OCI-LY7 (cell line): ENCODE data around the gene ZNF587B. TPM values are rescaled to one million over a fixed set of nuclear protein-coding genes. Genes with fewer than 3 reads are reported as not detected.
"Not testable (repeated sequence)": the region's sequence is repeated elsewhere in the genome, so short reads cannot be mapped to it uniquely, and the experiment has no call there.

Source experiments
- BruUV-seq: library from RNA; stranded (reverse); fragments of 400-500 nt; replicated peaks from 2 replicates; lab custom pipeline; 2021; lab: Mats Ljungman, UMichigan
- CTCF ChIA-PET: fragments of 300-600 bp; sonication (Branson Sonifier 250); formaldehyde crosslinking; loops from one replicate; lab custom pipeline; 2022; ENCODE audit warnings: antibody characterized with exemption; ENCODE audit not compliant: unreplicated experiment; lab: Charles Lee
- POLR2A ChIA-PET: fragments of 300-600 bp; sonication (Branson Sonifier 250); formaldehyde crosslinking; loops from one replicate; lab custom pipeline; 2022; ENCODE audit warnings: antibody characterized with exemption; lab: Charles Lee
- DNase-seq: peaks from one replicate; pipeline ENCODE4 v3.0.0-alpha.2; 2015; ENCODE audit warnings: low spot score
- H2AFZ ChIP-seq: fragments of 200-600 bp; sonication (generic), shearing (Covaris generic); 2 replicates; pipeline ENCODE4 v1.6.1; 2014; ENCODE audit warnings: mild to moderate bottlenecking, antibody characterized with exemption, low read length, moderate library complexity
- H3K27ac ChIP-seq: fragments of 200-600 bp; sonication (generic); 2 replicates; pipeline ENCODE4 v1.5.1; 2014; ENCODE audit warnings: mixed run types, low read depth, mild to moderate bottlenecking, moderate library complexity, low read length, inconsistent platforms; ENCODE audit not compliant: poor library complexity, severe bottlenecking
- H3K36me3 ChIP-seq: fragments of 200-600 bp; sonication (generic); 2 replicates; pipeline ENCODE4 v1.6.1; 2014; ENCODE audit warnings: mild to moderate bottlenecking, antibody characterized with exemption, low read length, moderate library complexity, mixed read lengths; ENCODE audit not compliant: insufficient read depth
- H3K4me1 ChIP-seq: fragments of 200-600 bp; sonication (generic); 2 replicates; pipeline ENCODE4 v1.5.1; 2014; ENCODE audit warnings: mild to moderate bottlenecking, low read length; ENCODE audit not compliant: insufficient read depth, poor library complexity, severe bottlenecking
- H3K4me2 ChIP-seq: fragments of 200-600 bp; sonication (generic); 2 replicates; pipeline ENCODE4 v1.6.1; 2014; ENCODE audit warnings: mild to moderate bottlenecking, low read length
- H3K4me3 ChIP-seq: fragments of 200-600 bp; sonication (generic); 2 replicates; pipeline ENCODE4 v1.5.1; 2014; ENCODE audit warnings: mild to moderate bottlenecking, low read depth, low read length; ENCODE audit not compliant: poor library complexity, severe bottlenecking
- H3K79me2 ChIP-seq: fragments of 200-600 bp; sonication (generic); 2 replicates; pipeline ENCODE4 v1.6.1; 2016; ENCODE audit warnings: low read depth, mild to moderate bottlenecking, low read length, moderate library complexity, mixed read lengths; ENCODE audit not compliant: insufficient read depth
- H3K9me2 ChIP-seq: fragments of 200-600 bp; sonication (generic); 2 replicates; pipeline ENCODE4 v1.6.1; 2016; ENCODE audit warnings: mild to moderate bottlenecking, low read length, mixed read lengths; ENCODE audit not compliant: insufficient read depth
- H3K9me3 ChIP-seq: fragments of 200-600 bp; sonication (generic); 2 replicates; pipeline ENCODE4 v1.6.1; 2014; ENCODE audit warnings: mild to moderate bottlenecking, mixed run types, low read length, mixed read lengths
- H4K20me1 ChIP-seq: fragments of 200-600 bp; sonication (generic); 2 replicates; pipeline ENCODE4 v1.6.1; 2014; ENCODE audit warnings: mild to moderate bottlenecking, antibody characterized with exemption, low read length, moderate library complexity, mixed read lengths; ENCODE audit not compliant: insufficient read depth
- EZH2phosphoT487 ChIP-seq: fragments of 200-600 bp; sonication (generic); IDR thresholded peaks from 2 replicates; pipeline ENCODE4 v1.6.1; 2018; ENCODE audit warnings: low read depth, borderline replicate concordance, mild to moderate bottlenecking, mixed run types, antibody characterized with exemption, low read length, moderate library complexity, mixed read lengths
- intact Hi-C: fragments of 100-400 bp; cut with micrococcal nuclease; formaldehyde crosslinking; loops from one replicate; pipeline ENCODE4 v1.10.0; 2022; ENCODE audit not compliant: unreplicated experiment
- total RNA-seq, 2 experiments: library from RNA; depleted of rRNA in 1 of 2; stranded (reverse); fragments of >200 nt in 1 of 2; shearing (Covaris generic) in 1 of 2; gene quantifications; 2 replicates each; pipeline ENCODE4 v1.2.3, GENCODE V29; 2014 to 2022
- TF ChIP-seq, protein P1 (sequence below): fragments of 200-600 bp; sonication (generic); conservative IDR thresholded peaks from 2 replicates; pipeline ENCODE4 v1.5.1; 2014; ENCODE audit warnings: mild to moderate bottlenecking, antibody characterized with exemption, low read length, moderate library complexity, mixed read lengths

Gene ZNF587B
- total RNA-seq, 2 experiments from 2014 or later = 20.2 to 25.8 TPM

DNA sequence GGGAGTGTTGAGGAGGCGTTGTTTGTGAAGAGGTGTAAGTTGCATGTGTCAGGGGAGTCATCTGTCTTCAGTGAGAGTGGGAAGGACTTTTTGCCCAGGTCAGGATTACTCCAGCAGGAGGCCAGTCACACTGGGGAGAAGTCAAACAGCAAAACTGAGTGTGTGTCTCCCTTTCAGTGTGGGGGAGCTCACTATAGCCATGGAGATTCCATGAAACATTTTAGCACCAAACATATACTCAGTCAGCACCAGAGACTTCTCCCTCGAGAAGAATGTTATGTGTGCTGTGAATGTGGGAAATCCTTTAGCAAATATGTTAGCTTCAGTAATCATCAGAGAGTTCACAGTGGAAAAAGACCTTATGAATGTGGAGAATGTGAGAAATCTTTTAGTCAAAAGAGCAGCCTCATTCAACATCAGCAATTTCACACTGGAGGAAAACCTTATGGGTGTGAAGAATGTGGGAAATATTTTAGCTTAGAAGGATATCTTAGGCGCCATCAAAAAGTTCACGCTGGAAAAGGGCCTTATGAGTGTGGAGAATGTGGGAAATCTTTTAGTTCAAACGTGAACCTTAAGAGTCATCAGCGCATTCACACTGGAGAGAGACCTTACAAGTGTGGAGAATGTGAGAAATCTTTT lies 11.1 kb downstream of the ZNF587B start:
- no peak for DNase-seq
- Histone ChIP-seq H3K27ac (no peak overlapping the region), H4K20me1 (no peaks in the 10 kb centered on the region), H3K9me2 (no peaks in the 10 kb centered on the region), H2AFZ (no peak overlapping the region), H3K9me3 (no peaks in the 10 kb centered on the region), H3K4me3 (no peak overlapping the region), H3K79me2 (peaks cover 34% of the 10 kb centered on the region; the same call in 1 of the 2 replicates), H3K4me2 (no peak overlapping the region), H3K4me1 (no peaks in the 10 kb centered on the region), H3K36me3 (peaks cover 88% of the 10 kb centered on the region)
- ChIA-PET POLR2A (no interaction called here), CTCF (no interaction called here)
- TF ChIP-seq EZH2phosphoT487 = no peak
- TF ChIP-seq, protein P1, sequence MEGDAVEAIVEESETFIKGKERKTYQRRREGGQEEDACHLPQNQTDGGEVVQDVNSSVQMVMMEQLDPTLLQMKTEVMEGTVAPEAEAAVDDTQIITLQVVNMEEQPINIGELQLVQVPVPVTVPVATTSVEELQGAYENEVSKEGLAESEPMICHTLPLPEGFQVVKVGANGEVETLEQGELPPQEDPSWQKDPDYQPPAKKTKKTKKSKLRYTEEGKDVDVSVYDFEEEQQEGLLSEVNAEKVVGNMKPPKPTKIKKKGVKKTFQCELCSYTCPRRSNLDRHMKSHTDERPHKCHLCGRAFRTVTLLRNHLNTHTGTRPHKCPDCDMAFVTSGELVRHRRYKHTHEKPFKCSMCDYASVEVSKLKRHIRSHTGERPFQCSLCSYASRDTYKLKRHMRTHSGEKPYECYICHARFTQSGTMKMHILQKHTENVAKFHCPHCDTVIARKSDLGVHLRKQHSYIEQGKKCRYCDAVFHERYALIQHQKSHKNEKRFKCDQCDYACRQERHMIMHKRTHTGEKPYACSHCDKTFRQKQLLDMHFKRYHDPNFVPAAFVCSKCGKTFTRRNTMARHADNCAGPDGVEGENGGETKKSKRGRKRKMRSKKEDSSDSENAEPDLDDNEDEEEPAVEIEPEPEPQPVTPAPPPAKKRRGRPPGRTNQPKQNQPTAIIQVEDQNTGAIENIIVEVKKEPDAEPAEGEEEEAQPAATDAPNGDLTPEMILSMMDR = no peak
- intact Hi-C loops = no loop called here
- TSS peak; percentile 26 for BruUV-seq

DNA sequence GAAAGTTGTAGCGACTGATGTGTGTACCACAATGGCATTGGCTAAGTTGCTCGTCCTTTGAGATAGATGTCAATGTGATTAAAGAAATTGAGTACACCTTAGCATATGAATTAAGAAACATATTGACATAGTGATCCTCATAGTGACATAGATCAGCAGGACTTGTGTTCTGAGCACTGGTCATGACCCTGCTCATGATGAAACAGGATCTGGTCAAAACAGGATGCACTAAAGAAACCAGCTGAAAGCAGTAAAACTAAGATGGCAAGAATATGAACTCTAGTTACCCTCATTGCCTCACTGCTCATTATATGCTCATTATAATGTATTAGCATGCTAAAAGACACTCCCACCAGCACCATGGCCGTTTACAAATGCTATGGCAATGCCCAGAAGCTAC lies 17.1 kb downstream of the ZNF587B start:
- POLR2A ChIA-PET = interaction anchor here (0.6 kb wide), 1 partner anchor 382 kb away, joined by 6 read pairs; no protein-coding TSS in a partner anchor
- CTCF ChIA-PET, H3K4me2 ChIP-seq, H4K20me1 ChIP-seq, intact Hi-C loops, H3K9me3 ChIP-seq, H3K4me3 ChIP-seq, H2AFZ ChIP-seq, H3K27ac ChIP-seq, BruUV-seq, H3K9me2 ChIP-seq, DNase-seq: not testable (repeated sequence)
- peaks cover 37% of the 10 kb centered on the region; the same call in 1 of the 2 replicates for H3K79me2 ChIP-seq
- H3K36me3 ChIP-seq = peaks cover 57% of the 10 kb centered on the region
- H3K4me1 ChIP-seq = peaks cover 11% of the 10 kb centered on the region

DNA sequence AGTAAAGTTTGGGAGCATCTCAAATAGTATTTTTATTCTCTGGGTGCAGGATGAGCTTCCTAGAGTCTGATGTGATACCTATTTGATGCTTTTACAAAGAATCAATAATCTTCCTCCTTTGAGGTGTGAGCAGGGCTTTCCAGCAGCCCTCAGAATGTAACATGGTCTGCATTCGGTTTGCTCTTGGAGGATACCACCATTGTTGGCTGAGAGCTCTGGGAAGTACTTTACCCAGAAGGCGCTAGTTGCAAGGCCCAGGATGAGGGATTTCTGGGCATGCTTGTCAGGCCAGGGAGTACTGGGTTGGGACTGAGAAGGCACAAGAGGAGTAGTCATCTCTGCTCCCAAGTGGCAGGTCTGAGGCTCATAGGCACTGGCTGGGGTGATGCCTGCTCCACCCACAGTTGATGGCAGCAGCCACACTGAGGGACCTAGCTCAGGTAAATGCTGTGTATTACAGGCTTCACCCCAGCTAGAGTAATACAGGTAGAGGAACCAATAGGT lies 19.1 kb downstream of the ZNF587B start:
- BruUV-seq, POLR2A ChIA-PET, H4K20me1 ChIP-seq, CTCF ChIA-PET, H2AFZ ChIP-seq, intact Hi-C loops, H3K27ac ChIP-seq, DNase-seq, H3K9me3 ChIP-seq, H3K9me2 ChIP-seq: not testable (repeated sequence)
- Histone ChIP-seq H3K4me1 (peaks cover 11% of the 10 kb centered on the region), H3K79me2 (peaks cover 39% of the 10 kb centered on the region; the same call in 1 of the 2 replicates), H3K4me2 (peak overlapping the region; percentile 76; the same call in 1 of the 2 replicates), H3K4me3 (peak overlapping the region; percentile 88), H3K36me3 (peaks cover 54% of the 10 kb centered on the region)

DNA sequence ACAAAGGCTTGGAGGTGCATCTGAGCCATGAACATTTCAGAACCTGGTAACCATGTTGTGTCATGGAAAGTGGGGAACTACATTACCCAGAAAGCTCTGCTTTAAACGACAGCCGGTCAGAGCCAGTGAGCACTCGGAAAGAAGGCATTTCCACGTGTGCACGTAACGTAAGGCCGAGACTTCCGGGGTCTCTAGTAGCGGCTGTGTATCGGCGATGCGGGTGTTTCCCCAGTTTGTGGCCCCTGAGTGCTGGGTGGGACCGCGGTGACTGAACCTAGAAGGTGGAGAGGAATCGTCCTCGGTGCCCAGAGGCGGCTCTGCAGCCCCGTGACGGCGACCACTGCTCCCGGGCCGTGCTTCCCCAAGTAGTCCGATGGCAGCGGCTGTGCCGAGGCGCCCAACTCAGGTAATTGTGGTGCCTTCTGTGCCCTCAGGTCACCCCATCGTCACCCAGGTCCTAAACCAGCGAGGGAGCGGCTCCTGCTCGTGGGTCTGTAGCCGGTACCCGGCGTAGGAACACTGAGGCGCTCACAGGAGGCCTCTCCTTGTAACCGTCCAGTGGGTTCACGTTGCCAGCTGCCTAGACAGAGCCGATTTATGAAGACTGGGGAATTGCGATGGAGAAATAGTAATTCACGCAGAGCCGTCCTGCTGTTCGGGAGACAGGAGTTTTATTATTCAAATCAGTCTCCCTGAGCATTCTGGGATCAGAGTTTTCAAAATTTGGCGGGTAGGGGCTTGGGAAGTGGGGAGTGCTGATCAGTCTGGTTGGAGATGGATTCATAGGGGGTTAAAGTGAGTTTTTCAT lies 19.8 kb downstream of the ZNF587B start, which contains the start of gene ZNF587:
TSS of gene ZNF587 (plus strand) at position 194 of the 808 bp plus-strand sequence. CDS start at position 374, 180 bp downstream.
- Histone ChIP-seq H2AFZ (peak within 1 kb of the TSS; percentile 20; the same call in 1 of the 2 replicates), H3K4me3 (peak within 1 kb of the TSS; percentile 88), H3K4me1 (peaks cover 11% of the 10 kb centered on the region), H3K36me3 (peaks cover 53% of the 10 kb centered on the region), H3K4me2 (peak within 1 kb of the TSS; percentile 76), H3K27ac (peak within 1 kb of the TSS; percentile 65), H3K79me2 (peaks cover 33% of the 10 kb centered on the region; the same call in 1 of the 2 replicates)
- H3K9me3 ChIP-seq, POLR2A ChIA-PET, CTCF ChIA-PET, intact Hi-C loops, H4K20me1 ChIP-seq, H3K9me2 ChIP-seq: not testable (repeated sequence)
- TSS peak; percentile 59 for BruUV-seq
- DNase-seq = peak; percentile 91
